Activated CD4-positive, alpha-beta T cell treated with anti-CD3 and anti-CD28 coated beads, Interleukin-2, amount 50 U/mL, for 16 hours (primary cell): ENCODE data around the gene UBASH3A.
"Not testable (repeated sequence)": the region's sequence is repeated elsewhere in the genome, so short reads cannot be mapped to it uniquely, and the experiment has no call there.

ENCODE experiments used
- DNase-seq: peaks from one replicate; pipeline ENCODE4 v3.0.0-alpha.2; 2020

UBASH3A gene

DNA sequence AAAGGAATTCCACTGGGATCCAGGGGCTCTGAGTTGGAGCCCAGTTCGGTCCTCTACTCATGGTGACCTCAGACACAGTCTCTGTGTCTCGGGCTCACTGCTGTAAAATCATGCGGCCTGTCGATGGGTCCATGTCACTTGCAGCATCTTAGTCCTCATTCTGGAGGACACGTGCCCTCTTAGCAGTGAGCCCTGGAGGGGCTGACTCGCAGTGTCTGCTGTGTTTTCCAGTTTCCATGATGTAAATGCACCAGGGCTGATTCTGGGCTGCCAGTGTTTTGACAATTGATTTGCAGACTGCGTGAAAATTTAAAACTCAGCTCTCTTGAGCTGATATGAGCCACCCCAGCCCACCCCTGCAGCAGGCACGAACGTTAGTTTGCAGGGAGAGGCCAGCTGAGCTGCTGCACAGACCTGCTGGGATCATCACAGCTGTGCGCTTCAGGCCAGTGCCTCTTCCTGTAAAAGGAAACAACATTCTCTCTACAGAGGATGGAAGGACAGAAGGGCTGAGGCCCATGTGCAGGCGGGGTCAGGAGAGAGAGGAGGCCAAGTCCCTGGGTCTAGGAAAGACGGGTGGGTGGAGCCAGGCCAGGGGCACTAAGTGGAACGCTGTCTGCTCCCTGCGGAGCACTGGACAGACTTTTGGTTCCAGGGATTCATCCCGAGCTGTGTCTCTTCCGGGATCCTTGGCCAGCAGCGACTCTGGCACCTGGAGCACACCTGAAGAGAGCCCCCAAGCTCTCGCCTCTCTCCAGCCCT is 49.7 kb downstream of the UBASH3A start:
- no peak for DNase-seq

DNA sequence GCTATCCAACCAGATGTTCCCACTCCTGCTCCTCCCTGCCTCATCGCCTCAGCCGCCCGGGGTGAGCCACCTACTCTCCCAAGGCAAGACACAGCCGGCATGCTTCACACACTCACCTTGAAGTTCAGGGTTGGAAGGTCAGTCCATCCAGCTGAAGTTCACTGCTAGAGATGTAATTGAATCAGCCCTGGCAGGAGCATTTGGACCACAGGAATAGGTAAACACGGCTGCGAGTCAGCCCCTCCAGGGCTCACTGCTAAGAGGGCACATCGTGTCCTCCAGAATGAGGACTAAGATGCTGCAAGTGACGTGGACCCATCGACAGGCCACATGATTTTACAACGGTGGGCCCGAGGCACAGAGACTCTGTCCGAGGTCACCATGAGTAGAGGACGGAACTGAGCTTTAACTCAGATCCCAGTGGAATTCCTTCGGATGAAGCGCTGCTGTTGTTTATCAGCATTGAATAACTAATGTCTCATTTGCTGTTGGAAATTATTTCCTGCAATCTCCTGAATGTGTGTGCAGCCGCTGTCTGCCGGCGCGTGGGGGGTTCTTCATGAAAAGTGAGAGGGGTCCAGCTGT is 50.4 kb downstream of the UBASH3A start:
- DNase-seq = no peak

DNA sequence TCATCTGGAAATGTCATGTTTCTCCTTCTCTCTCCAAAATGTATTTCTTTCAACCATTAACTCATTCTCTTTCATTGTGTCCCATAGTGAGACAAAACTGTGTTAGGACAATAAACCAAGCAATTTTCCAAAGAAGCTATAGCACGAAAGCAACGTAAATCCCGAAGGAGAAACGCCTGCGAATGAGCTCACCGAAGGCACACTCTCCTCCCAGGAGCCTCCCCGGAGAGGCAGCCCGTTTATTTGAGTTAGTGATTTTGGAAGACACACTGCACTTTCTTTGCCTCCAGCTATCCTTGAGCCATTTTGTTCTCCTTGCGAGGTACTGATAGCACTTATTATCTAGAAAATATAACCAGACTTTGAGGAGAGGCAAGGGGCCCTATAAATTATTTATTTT is 51.1 kb downstream of the UBASH3A start:
- DNase-seq = no peak

DNA sequence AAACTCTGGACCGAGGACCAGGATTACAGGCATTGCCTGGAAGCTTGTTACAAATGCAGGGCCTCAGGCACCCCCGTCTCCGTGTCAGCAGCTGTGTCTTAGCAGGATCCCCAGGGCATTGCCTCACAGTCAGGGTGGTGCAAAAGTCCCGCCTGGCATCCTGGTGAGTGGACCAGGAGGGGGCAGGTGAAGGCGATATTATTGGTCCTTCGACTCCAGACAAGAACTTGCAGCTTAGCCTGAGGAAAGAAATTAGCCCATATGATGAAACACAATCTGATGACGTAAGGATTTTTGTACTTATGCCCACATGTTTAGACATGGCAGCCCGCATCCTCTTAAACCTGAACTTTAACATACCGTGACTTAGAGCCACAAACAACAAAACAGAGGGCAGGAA is 51.5 kb downstream of the UBASH3A start:
- no peak for DNase-seq

DNA sequence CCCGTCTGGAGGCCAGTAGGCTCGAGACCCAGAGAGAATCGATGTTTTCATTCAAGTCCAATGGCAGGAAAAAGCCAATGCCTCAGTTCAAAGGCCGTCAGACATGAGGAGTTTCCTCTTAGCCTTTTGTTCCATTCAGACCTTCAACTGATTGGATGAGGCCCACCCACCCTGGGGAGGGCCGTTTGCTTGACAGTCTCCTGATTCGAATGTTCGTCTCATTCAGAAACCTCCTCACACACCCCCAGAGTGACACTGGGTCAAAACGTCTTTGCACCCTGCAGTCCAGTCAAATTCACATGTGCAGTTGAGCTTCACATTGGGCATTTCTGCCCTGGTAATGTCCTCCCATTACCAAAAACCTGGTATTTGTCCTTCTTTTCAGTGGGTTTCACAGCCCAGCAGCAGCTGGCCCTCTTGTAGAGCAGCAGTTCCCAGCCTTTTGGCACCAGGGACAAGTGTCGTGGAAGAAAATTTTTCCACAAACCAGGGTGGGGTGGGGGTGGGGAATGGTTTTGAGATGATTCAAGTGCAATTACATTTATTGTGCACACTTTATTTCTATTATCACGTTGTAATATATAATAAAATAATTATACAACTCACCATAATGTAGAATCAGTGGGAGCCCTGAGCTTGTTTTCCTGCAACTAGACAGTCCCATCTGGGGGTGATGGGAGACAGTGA is 52.2 kb downstream of the UBASH3A start:
- DNase-seq = no peak

DNA sequence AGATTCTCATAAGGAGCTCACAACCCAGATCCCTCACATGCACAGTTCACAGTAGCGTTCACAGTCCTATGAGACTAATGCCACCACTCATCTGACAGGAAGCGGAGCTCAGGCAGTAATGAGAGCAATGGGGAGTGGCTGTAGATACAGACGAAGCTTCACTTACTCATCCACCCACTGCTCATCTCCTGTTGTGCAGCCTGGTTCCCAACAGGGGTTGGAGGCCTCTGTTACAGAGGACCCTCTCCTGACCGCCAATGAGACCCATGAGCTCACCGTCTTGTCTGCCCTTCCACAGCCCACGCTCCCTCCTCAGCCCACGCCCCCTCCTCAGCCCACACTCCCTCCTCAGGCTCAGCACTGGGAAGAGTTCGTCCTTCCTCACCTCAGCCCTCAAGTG is 52.8 kb downstream of the UBASH3A start:
- peak; percentile 62 for DNase-seq

DNA sequence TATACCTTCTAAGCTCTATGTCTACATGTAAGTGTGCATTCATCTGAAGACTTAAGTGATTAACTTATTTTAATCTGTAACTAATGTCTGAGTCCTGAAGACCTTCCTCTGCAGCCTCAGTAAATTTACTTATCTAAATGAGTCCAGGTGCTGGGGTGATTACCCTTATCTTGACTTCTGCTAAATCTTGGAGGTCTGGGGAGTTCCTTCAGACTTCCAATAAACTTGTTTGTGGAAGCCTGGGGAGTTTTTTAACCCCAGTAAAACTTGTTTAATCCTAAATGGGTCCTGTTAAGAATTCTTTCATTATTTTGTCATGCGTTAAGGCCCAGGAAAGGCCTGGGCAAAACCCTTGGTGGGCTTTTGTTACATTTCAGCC is 55.4 kb downstream of the UBASH3A start:
- no peak for DNase-seq

DNA sequence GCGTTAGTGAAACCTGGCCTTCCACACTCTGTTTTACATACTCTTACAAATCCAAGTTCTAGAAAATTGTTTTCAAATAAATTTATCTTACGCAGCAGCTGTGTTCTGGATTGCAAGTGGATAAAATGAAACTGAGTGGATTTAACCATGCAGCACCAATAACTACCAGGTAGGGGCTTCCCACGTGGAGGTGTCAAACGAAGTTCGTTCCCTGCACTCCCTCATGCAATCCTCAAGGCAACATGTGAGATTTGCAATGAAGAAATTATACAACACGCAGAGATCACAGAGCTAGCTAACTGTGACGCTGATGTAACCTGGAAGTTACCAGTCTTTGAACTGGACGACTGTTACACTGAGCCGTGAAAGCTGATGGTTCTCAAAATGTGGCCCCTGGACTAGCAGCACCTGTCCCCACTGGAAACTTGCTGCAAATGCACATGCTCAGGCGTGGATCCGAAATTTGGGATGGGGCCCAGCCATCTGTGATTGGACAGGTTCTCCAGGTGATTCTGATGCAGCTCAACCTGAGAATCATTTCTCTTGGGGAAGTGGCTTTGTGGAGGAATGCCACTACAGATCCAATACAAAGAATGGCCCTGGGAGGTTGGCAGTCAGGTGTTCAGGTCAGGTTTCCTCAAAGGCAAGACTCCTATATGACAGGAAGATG is 56.0 kb downstream of the UBASH3A start:
- no peak for DNase-seq

DNA sequence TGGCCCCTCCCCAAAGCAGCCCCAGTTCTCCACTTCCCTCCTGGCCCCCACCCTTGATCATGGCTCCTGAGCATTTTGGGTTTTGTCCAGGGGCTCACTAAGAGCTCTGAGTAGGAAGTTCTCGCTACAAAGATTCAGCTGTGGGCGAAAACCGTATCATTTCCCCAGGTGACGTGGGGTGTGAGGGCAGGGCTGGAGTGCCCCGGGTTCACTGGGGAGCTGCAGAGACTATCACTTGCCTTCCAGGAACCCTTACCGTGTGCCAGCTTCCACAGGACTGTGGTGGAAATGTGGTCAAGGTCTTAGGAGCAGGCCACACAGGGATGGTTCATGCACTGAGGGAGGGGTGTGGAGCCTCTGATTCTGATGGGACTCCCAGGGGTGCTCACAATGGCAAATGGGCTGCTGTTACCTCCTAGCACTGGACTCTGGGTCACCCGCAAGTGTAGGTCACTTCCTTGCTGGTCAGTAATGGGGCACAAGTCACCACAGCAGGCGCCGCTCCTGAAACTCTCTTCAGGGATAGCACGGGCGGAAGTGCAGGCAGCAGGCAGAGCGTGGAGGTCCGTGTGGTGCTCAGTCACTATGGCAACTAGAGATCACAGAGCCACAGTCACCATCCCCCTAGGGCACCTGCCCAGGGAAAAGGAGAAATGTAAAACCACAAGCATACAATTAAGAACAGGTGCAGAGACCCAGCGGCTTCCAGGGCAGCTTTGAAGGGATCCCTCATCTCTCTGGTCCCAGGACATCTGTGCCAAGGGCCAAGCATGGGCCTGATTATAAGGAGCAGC is 56.9 kb downstream of the UBASH3A start:
- peak; percentile 25 for DNase-seq

DNA sequence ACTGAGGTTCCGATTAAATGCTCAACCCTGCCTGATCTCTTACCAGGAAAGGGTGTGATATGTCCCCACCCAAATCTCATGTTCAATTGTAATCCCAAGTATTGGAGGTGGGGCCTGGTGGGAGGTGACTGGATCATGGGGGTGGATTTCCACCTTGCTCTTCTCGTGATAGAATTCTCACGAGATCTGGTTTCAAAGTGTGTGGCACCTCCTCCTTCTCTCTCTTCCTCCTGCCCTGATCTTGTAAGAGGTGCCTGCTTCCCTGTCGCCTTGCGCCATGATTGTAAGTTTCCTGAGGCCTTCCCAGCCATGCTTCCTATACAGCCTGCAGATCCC is 57.5 kb downstream of the UBASH3A start:
- no peak for DNase-seq

DNA sequence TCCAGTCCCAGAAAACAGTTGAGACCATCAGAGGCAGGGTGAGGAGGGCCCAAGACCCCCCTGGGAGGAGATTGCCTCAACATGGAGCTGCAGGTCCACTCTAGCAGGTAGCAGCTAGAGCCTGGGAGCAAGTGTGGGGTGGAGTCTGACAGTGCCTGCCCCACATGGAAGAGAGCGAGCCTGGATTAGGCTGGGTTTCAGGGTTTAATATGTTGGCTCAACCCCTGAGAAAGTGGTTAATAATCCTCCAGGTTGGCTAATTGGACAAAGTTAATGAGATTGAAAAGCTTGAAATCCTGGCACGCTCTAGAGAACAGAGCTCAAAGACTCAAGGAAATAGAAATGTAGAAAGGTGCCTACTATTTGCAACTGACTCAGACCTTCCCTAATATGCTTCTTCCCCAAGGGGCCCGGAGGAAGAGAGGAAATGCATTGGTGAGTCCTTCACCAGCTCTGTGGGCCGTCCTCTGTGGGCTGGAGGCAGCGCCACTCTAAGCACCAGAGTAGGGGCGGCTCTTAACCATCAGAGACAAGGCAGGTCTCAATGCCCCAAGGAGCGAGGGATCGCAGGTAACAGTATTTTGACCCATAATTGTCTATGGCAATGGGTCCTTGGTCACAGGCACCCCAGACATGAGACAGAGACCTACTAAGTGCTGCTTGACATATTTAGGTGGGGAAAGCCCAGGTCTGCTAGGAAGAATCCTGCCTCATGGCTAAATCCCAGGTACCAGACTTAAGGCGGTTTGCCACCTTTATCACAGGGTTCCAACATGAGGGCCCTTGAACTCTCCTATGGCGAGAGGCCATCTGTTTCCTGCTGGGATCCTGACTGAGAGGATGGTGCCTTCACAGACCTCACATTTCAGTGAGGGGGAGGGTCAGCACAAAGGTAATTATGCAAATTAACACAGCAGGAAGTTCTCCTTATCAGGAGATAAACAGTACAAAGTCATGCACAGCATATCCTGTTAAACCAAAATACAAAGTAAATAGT is 58.5 kb downstream of the UBASH3A start:
- no peak for DNase-seq

DNA sequence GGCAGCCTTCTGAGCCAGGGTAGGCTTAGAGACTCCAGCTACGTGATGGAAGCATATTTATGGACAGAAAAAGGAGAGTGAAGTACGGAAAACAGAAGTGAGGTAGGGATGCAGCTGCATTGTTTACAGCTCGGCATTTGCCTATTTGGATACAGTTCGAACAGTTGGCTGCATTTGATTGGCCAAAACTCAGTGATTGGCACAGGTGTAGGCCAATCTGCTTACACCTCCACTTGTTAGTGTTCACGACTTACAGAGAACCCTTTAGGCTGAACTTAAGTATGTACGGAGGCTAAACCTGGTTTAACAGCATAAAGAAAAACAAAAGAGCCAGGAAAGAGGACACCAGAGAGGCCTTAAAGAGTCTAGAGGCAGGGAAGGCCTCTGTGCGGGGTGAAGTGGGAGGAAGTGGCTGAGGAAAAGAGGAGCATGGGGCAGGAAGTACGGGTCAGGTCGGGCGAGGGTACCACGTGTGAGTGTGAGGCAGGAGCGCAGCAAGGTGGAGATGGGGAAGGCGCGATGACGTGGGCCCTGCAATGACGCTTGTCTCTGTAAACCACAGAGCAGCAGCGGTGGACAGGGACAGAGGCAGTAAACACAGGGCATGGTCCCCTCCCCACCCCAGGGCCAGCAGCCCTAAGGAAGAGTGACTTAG is 60.3 kb downstream of the UBASH3A start:
- DNase-seq = peak; percentile 60

DNA sequence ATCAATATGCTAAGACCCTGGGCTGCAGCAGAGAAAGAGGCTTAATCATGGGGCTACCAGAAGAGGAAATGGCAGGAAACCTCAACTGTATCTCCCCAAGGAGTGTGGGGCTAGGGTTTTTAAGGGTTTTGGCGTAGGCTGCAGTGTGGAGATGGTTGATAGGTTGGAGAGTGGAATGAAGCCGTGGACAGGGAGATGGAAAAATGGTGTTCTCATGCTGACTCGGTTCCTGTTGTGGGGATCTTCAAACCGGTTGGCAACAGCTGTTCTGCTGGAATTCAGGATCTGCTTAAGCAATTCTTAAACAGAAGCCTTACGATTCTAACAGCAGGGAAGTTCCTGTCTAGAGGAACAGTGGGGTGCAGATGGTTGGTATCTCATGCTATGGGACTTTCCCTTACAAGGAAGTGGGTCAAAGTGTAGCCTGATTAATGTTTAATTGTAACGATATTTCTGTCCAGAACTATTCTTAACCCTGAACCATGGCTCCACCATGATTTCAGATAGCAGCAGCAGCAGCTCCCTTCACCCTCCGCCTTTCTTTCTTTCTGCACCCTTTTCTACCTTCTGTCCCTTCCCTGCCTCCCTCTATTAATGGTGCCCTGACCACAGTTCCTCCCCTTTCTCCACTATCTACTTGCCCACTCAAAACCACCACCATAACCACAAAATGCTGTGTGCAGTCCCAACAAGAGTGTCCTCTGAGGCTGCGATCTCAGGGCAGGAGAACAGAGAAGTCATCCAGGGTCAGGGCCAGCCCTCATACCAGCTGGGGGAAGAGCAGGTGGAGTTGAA is 61.5 kb downstream of the UBASH3A start:
- DNase-seq = no peak

DNA sequence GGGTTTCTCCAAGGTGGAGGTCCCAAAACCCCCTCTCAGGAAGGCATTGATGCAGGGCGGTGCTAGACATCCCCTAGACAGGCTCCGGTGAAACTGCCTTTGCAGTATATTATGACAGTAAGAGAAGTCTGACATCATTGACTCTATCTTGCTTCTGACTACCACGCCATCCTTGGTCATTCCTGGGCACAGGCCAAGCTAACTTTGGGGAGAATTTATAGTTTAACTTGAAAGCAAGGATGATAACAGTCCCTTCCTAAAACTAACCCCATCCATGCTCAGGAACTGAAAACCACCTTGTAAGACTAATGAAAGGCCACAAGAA is 62.1 kb downstream of the UBASH3A start:
- DNase-seq = no peak

DNA sequence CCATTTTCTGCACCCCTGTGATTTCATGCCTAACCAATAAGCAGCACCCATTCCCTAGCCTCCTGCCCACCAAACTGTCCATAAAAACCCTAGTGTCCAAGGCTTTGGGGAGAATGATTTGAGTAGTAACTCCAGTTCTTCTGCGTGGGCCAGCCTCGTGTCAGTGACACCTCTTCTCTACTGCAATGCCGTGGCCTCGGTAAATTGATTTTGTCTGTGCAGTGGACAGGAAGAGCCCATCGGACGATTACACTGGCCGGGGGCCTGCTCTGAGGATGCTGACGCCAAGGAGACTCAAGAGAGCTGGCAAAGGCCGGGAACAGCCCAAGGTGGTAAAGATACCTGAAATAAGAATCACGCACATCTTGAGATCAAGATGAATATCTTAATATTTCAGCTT is 63.0 kb downstream of the UBASH3A start:
- DNase-seq = no peak

DNA sequence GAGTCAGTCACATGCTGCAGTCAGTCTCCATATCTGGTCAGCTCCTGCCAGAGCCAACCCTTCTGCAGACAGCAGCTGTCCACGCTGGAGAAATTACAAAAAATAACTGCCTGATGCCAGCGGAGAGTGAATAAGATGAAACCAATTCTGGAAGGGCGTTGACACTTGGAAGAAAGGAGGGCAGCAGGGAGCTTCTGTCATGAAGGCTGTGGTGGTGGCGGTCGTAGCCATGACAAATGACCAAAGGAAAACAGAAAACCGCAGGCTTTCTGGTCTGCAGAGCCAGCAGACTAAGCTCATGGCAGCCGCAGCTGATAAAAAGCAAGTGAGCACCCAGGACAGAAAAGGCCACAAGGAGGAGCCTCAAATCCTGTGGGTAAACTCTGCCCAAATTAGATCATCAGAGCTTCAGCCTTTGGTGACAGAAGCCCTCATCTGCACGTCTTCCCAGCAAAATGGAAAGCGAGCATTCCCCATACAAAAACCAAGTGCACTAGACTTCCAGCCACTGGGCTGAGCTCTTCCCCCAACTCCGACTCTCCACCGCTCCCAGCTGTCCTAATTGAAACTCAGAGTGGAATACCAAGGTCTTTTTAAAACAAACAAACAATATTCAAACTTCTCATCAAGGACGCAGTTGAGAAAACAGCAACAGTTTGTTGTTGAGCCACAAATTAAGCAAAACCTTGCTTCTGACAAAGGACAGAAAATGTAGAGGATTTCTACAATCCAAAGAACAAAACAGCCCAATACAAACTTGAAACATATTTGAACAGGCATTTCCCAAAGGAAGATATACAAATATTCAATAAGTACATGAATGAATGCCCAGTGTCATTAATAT is 63.7 kb downstream of the UBASH3A start:
- DNase-seq = peak; percentile 30

DNA sequence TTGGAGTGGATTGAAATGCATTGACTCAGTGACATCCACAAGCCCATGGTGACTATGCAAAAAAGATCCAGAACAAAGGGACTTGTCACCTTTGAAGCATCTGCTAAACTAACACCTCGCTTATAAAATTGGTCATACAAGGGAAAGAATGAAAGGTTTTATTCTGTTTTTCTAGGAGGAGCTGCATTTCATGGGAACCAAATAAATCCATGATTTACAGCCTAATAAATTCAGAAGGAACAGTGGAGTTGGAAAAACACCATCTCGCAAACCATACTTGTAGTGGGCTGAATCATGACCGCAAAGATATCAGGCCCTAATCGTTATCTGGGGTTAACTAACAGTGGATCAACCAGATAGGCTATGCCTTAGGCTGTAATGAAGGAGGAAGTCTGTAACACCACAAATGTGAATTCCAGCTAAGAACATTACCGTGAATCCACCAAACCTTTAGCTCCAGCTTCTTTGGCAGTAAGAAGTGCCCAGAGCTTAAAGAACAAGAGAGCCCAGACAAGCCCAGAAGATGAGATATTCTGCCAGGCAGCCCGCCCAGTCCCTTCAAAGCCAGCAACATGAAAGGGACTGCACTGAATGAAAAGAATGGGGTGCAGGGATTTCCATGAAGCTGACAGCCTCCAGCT is 64.9 kb downstream of the UBASH3A start:
- no peak for DNase-seq

DNA sequence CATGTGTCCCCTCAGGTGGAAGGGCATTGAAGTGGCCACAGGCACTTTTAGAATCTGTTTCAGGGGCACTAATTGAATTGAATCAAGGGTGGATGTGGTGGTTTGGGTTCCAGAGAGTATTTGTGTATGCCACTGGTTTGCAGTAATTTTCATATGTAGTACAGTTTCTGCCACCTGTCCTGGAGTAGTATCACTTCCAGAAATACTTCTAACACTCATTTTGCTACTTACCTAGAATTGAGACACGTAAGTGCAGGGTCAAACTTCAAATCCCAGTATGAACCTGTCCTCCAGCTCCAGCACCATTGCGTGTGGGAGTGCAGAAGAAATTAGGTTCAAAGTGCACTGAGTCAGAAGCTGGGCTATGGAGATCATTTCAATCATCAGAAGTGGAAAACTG is 65.6 kb downstream of the UBASH3A start:
- DNase-seq = no peak

DNA sequence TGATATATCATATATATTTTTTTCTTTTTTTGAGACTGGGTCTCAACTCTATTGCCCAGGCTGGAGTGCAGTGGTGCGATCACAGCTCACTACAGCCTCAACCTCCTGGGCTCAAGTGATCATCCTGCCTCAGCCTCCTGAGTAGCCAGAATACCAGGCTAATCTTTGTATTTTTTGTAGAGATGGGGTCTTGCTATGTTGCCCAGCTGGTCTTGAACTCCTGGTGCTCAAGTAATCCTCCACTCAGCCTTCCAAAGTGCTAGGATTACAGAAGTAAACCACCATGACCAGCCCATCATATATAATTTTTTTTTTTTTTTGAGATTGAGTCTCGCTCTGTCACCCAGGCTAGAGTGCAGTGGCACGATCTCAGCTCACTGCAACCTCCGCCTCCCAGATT is 66.0 kb downstream of the UBASH3A start:
- not testable (repeated sequence) for DNase-seq
